Esophagus muscularis mucosa (tissue), 4 donors: ENCODE results near the gene UMODL1. TPM values are rescaled to one million over a fixed set of nuclear protein-coding genes. Genes with fewer than 3 reads are reported as not detected.

Source experiments
- DNase-seq: peaks from one replicate; pipeline ENCODE4 v3.0.0-alpha.2; 2017; ENCODE audit errors: extremely low spot score
- H3K27ac ChIP-seq, 4 donors: fragments of 200-600 bp; sonication (generic); replicated peaks in 1 of 4; 1 replicate in 3 of 4; 2 replicates in 1 of 4; pipeline ENCODE4 v1.5.1; 2016 to 2019; ENCODE audit warnings: mild to moderate bottlenecking in 1 of 4
- H3K27me3 ChIP-seq, 4 donors: fragments of 200-600 bp; sonication (generic); one replicate each; pipeline versions ENCODE4 v1.5.1 to v1.6.0; 2016 to 2019
- H3K36me3 ChIP-seq, 4 donors: fragments of 200-600 bp; sonication (generic); one replicate each; pipeline ENCODE4 v1.5.1; 2016 to 2019
- H3K4me1 ChIP-seq, 4 donors: fragments of 200-600 bp; sonication (generic); one replicate each; pipeline ENCODE4 v1.5.1; 2016 to 2019
- H3K4me3 ChIP-seq, 4 donors: fragments of 200-600 bp; sonication (generic); 1 replicate in 2 of 4; 2 replicates in 2 of 4; pipeline ENCODE4 v1.5.1; 2016 to 2019; ENCODE audit warnings: mild to moderate bottlenecking in 4 of 4, moderate library complexity in 1 of 4
- H3K9me3 ChIP-seq, 4 donors: fragments of 200-600 bp; sonication (generic); 1 replicate in 3 of 4; 2 replicates in 1 of 4; pipeline ENCODE4 v1.5.1; 2016 to 2019
- CTCF ChIP-seq, 3 experiments: fragments of 200-600 bp in 2 of 3; fragments of 450-650 bp in 1 of 3; sonication (generic) in 2 of 3; IDR thresholded peaks; one replicate each; pipeline ENCODE4 v1.5.1; 2017 to 2019; ENCODE audit warnings: antibody characterized with exemption in 3 of 3, mild to moderate bottlenecking in 2 of 3, moderate library complexity in 1 of 3
- EP300 ChIP-seq: sonication (generic); formaldehyde crosslinking; IDR thresholded peaks from one replicate; pipeline ENCODE4 v1.6.1; 2017; ENCODE audit warnings: antibody characterized with exemption
- POLR2A ChIP-seq: fragments of 450-650 bp; IDR thresholded peaks from one replicate; pipeline ENCODE4 v1.6.1; 2017; ENCODE audit warnings: antibody characterized with exemption, moderate library complexity, mild to moderate bottlenecking, low read depth
- POLR2AphosphoS5 ChIP-seq, 2 donors: sonication (generic); formaldehyde crosslinking; IDR thresholded peaks; one replicate each; pipeline ENCODE4 v1.6.1; 2017; ENCODE audit warnings: antibody characterized with exemption in 2 of 2
- WGBS: methylation state at CpG from one replicate; pipeline ENCODE4 v1.1.5; 2018; 5-methylcytosine and 5-hydroxymethylcytosine counted together
- intact Hi-C: fragments of 100-400 bp; cut with DNase I; formaldehyde crosslinking; loops from one replicate; pipeline ENCODE4 v1.15.1; 2023
- total RNA-seq, 4 donors: library from RNA; depleted of rRNA; stranded (reverse); fragments of >200 nt; gene quantifications; one replicate each; pipeline versions ENCODE4 v1.1.0 to v1.2.1, GENCODE V29; 2016

Gene UMODL1
- total RNA-seq, 4 donors from 2014 or later = 0.13 TPM; not detected in 3

GRCh38 chr21:42147386-42148020 lies 76.4 kb downstream of the UMODL1 start:
- WGBS = 88% methylated on average over 12 of the region's 13 CpGs
- H3K9me3 ChIP-seq = no peaks in the 10 kb centered on the region
- intact Hi-C loops = loop anchor here (10.0 kb wide), 1 partner anchor 297 kb away; no protein-coding TSS in a partner anchor
- no peaks in the 10 kb centered on the region for H3K36me3 ChIP-seq
- H3K4me1 ChIP-seq = peaks cover 0 to 6% (median 4%) of the 10 kb centered on the region in 4 donors
- no peak for TF ChIP-seq POLR2A
- no peak for TF ChIP-seq CTCF (IDR thresholded peaks at IDR 0.05)
- TF ChIP-seq POLR2AphosphoS5 (IDR thresholded peaks at IDR 0.05) = no peak
- no peak for TF ChIP-seq EP300
- H3K27me3 ChIP-seq = no peaks in the 10 kb centered on the region
- no peak overlapping the region for H3K27ac ChIP-seq
- no peak overlapping the region for H3K4me3 ChIP-seq
- no peak for DNase-seq

- 44% methylated on average over 2 of the region's 2 CpGs for WGBS
- intact Hi-C loops = loop anchor here (10.0 kb wide), 1 partner anchor 297 kb away; no protein-coding TSS in a partner anchor
- Histone ChIP-seq H3K4me3 (no peak overlapping the region), H3K36me3 (no peaks in the 10 kb centered on the region), H3K9me3 (no peaks in the 10 kb centered on the region), H3K4me1 (peaks cover 0 to 6% (median 4%) of the 10 kb centered on the region in 4 donors), H3K27me3 (no peaks in the 10 kb centered on the region), H3K27ac (no peak overlapping the region)
- no peak for DNase-seq
- TF ChIP-seq EP300 = no peak
- TF ChIP-seq CTCF (IDR thresholded peaks at IDR 0.05) = no peak
- TF ChIP-seq POLR2AphosphoS5 (IDR thresholded peaks at IDR 0.05) = no peak
- no peak for TF ChIP-seq POLR2A
These were observed 77.0 kb downstream of the UMODL1 start for GRCh38 chr21:42148097-42148496.

GRCh38 chr21:42148584-42148983 lies 77.5 kb downstream of the UMODL1 start:
- Histone ChIP-seq H3K4me3 (no peak overlapping the region), H3K9me3 (no peaks in the 10 kb centered on the region), H3K36me3 (no peaks in the 10 kb centered on the region), H3K4me1 (peaks cover 0 to 6% (median 4%) of the 10 kb centered on the region in 4 donors), H3K27me3 (no peaks in the 10 kb centered on the region), H3K27ac (no peak overlapping the region)
- intact Hi-C loops = loop anchor here (10.0 kb wide), 1 partner anchor 296 kb away; no protein-coding TSS in a partner anchor
- TF ChIP-seq CTCF (IDR thresholded peaks at IDR 0.05) (no peak), POLR2A (no peak), POLR2AphosphoS5 (IDR thresholded peaks at IDR 0.05) (no peak), EP300 (no peak)
- WGBS = 96% methylated on average over 3 of the region's 3 CpGs
- no peak for DNase-seq

GRCh38 chr21:42149656-42150473 lies 78.7 kb downstream of the UMODL1 start:
- DNase-seq = no peak
- Histone ChIP-seq H3K4me1 (peaks cover 0 to 6% (median 4%) of the 10 kb centered on the region in 4 donors), H3K4me3 (no peak overlapping the region), H3K36me3 (no peaks in the 10 kb centered on the region), H3K27me3 (peaks cover 0 to 7% (median 0%) of the 10 kb centered on the region in 4 donors), H3K27ac (no peak overlapping the region), H3K9me3 (no peaks in the 10 kb centered on the region)
- TF ChIP-seq POLR2A = no peak
- TF ChIP-seq CTCF (IDR thresholded peaks at IDR 0.05) = no peak
- no peak for TF ChIP-seq EP300
- no peak for TF ChIP-seq POLR2AphosphoS5 (IDR thresholded peaks at IDR 0.05)
- WGBS = 97% methylated on average over 18 of the region's 21 CpGs
- intact Hi-C loops = loop anchor here (10.0 kb wide), 1 partner anchor 295 kb away; no protein-coding TSS in a partner anchor
